ENCODE data around the gene TTC39C. TPM values are rescaled to one million over a fixed set of nuclear protein-coding genes. Genes with fewer than 3 reads are reported as not detected.

Gene TTC39C
- total RNA-seq, 2 experiments from 2014 or later, result 31.4 to 47.0 TPM

DNA sequence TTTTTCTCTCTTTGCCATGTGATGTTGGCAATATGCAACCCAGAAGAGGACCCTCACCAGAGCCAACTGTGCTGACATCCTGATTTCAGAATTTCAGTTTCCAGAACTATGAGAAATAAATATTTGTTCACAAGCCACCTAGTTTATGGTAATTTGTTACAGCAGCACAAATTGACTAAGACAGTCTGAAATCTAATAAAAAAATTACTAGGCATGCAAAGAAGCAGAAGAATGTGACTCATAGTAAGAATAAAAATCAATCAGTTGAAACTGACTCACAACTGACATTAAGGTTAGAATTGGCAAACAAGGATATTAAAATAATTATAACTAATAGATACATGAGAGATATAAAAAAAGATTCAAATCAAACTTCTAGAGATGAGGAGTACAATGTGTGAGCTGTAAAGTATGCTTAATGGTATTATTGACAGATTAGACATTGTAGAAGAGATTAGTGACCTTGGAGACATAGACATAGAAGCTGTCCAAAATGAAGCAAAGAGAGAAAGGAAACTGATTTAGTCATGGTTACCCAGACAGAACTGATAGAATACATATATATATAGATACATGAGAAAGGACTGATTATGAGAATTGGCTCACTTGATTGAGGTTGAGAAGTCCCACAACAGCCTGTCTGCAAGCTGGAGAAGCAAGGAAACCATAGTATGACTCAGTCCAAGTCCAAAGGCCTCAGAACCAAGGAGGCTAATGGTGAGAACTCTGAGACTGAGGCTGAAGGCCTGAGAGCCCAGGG lies 27.8 kb upstream of the TTC39C start:
- Histone ChIP-seq H3K27ac (ENCODE audit: low read depth, low read length, poor library complexity, severe bottlenecking) (no peak overlapping the region), H3K79me2 (ENCODE audit: insufficient read depth, low read depth, low read length) (no peaks in the 10 kb centered on the region), H3K4me3 (ENCODE audit: low read depth, low read length, poor library complexity, severe bottlenecking) (no peak overlapping the region), H3K9me2 (ENCODE audit: insufficient read depth, low read length) (no peaks in the 10 kb centered on the region), H4K20me1 (ENCODE audit: insufficient read depth, low read length) (no peaks in the 10 kb centered on the region), H3K4me2 (ENCODE audit: low read length) (no peak overlapping the region), H3K9me3 (ENCODE audit: low read length) (no peaks in the 10 kb centered on the region), H3K36me3 (ENCODE audit: insufficient read depth, low read length) (no peaks in the 10 kb centered on the region), H2AFZ (ENCODE audit: low read length) (no peak overlapping the region), H3K4me1 (ENCODE audit: insufficient read depth, low read length, poor library complexity, severe bottlenecking) (peaks cover 1% of the 10 kb centered on the region)
- CTCF ChIA-PET (ENCODE audit: unreplicated experiment), result no interaction called here
- TF ChIP-seq, protein P1, sequence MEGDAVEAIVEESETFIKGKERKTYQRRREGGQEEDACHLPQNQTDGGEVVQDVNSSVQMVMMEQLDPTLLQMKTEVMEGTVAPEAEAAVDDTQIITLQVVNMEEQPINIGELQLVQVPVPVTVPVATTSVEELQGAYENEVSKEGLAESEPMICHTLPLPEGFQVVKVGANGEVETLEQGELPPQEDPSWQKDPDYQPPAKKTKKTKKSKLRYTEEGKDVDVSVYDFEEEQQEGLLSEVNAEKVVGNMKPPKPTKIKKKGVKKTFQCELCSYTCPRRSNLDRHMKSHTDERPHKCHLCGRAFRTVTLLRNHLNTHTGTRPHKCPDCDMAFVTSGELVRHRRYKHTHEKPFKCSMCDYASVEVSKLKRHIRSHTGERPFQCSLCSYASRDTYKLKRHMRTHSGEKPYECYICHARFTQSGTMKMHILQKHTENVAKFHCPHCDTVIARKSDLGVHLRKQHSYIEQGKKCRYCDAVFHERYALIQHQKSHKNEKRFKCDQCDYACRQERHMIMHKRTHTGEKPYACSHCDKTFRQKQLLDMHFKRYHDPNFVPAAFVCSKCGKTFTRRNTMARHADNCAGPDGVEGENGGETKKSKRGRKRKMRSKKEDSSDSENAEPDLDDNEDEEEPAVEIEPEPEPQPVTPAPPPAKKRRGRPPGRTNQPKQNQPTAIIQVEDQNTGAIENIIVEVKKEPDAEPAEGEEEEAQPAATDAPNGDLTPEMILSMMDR (conservative IDR thresholded peaks at IDR 0.05; ENCODE audit: low read length), result no peak
- TF ChIP-seq EZH2phosphoT487 (IDR thresholded peaks at IDR 0.05; ENCODE audit: borderline replicate concordance, low read depth, low read length), result no peak
- BruUV-seq (replicated peaks), result no TSS peak
- intact Hi-C loops (cut with micrococcal nuclease; ENCODE audit: unreplicated experiment), result no loop called here
- POLR2A ChIA-PET, result no interaction called here
- no peak for DNase-seq (ENCODE audit: low spot score)

DNA sequence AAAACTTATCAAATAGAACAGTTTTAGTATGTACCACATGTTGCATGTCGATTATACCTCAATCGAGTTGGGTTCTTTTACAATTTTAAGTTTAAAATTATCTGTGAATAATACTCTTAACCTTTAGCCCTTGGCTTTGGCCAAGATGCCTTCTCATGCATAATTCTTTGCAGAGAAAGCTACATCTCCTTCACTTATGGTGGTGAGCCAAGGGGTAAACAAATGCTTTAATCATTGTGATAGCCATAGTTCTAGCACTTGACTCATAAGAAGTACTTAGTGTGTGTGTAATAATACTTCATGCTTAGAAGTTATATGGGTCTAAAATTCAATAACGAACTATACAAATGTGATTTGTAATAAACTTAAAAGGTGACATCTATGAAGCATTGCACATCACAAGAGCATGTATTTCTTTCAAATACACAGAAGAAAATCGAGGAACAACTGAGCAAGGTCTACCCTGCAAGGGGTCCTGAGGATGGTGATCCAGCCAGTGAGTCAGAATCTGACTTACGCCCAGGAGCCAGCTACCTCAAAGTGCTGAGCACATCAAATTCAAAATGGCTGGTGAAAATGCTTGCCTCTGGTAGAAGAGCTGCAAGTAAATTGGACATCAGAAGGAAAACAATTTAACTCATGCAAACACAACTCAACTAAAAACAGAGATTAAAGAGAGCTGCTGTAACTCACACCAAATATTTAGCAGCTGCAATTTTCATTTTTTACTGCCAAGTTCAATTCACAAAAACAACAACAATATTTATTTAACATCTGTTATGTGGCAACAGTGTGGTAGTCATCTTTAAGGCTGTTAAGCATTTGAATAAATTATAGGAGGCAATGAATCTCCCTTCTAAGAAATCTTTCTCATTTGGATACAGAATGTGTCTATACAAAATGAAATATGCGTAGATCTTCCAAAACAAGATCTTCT lies 23.8 kb upstream of the TTC39C start:
- Histone ChIP-seq H3K4me1 (ENCODE audit: insufficient read depth, low read length, poor library complexity, severe bottlenecking) (no peaks in the 10 kb centered on the region), H3K27ac (ENCODE audit: low read depth, low read length, poor library complexity, severe bottlenecking) (no peak overlapping the region), H4K20me1 (ENCODE audit: insufficient read depth, low read length) (no peaks in the 10 kb centered on the region), H3K79me2 (ENCODE audit: insufficient read depth, low read depth, low read length) (no peaks in the 10 kb centered on the region), H3K36me3 (ENCODE audit: insufficient read depth, low read length) (no peaks in the 10 kb centered on the region), H3K9me3 (ENCODE audit: low read length) (no peaks in the 10 kb centered on the region), H2AFZ (ENCODE audit: low read length) (no peak overlapping the region), H3K9me2 (ENCODE audit: insufficient read depth, low read length) (no peaks in the 10 kb centered on the region), H3K4me2 (ENCODE audit: low read length) (no peak overlapping the region), H3K4me3 (ENCODE audit: low read depth, low read length, poor library complexity, severe bottlenecking) (no peak overlapping the region)
- POLR2A ChIA-PET, result interaction anchor here (0.7 to 1.4 kb wide), 5 partner anchors 10 to 40 kb away, joined by 3 to 4 read pairs (median 3); no protein-coding TSS in a partner anchor
- no TSS peak for BruUV-seq (replicated peaks)
- DNase-seq (ENCODE audit: low spot score), result no peak
- CTCF ChIA-PET (ENCODE audit: unreplicated experiment), result no interaction called here
- intact Hi-C loops (cut with micrococcal nuclease; ENCODE audit: unreplicated experiment), result no loop called here
- no peak for TF ChIP-seq EZH2phosphoT487 (IDR thresholded peaks at IDR 0.05; ENCODE audit: borderline replicate concordance, low read depth, low read length)
- TF ChIP-seq, protein P1 (conservative IDR thresholded peaks at IDR 0.05; ENCODE audit: low read length), result no peak
